ENCODE results near the gene ENOX1.

The ENOX1 gene

DNA sequence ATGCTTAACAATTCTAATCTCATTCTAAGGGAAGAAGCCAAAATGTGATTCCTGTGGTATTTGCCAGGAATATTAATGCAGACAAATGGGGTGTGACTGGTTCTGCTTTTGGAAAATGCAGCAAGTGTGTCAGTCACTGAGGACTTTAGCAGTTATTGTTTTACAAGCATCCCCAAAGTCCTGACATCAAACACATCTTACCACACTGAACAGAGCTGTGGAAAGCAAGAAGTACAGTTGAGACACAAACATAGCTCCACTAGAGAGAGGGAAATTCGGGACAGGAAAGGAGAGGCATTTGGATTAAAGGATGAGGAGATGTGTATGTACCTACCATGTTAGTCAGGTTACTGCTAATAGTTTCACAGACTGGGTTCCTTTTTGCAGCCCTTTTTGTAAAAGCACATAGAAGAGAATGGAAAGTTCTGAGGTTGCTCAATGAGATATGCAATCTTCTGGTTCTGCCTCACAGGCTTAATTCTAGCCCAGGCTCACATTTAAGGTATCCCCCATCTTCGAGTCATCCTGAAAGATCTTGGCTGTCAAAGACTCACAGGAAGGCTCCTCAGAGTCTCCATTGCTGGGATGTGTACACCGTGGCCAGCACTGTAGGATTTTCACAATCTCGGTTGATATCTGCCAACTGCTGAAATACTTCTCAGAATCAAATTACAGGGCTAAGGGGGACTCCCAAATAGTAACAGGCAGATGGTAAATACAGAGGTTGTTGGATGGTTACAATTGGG, 446.8 kb downstream of the ENOX1 start:
- TF ChIP-seq, protein P1, sequence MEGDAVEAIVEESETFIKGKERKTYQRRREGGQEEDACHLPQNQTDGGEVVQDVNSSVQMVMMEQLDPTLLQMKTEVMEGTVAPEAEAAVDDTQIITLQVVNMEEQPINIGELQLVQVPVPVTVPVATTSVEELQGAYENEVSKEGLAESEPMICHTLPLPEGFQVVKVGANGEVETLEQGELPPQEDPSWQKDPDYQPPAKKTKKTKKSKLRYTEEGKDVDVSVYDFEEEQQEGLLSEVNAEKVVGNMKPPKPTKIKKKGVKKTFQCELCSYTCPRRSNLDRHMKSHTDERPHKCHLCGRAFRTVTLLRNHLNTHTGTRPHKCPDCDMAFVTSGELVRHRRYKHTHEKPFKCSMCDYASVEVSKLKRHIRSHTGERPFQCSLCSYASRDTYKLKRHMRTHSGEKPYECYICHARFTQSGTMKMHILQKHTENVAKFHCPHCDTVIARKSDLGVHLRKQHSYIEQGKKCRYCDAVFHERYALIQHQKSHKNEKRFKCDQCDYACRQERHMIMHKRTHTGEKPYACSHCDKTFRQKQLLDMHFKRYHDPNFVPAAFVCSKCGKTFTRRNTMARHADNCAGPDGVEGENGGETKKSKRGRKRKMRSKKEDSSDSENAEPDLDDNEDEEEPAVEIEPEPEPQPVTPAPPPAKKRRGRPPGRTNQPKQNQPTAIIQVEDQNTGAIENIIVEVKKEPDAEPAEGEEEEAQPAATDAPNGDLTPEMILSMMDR (IDR thresholded peaks at IDR 0.05), result no peak

DNA sequence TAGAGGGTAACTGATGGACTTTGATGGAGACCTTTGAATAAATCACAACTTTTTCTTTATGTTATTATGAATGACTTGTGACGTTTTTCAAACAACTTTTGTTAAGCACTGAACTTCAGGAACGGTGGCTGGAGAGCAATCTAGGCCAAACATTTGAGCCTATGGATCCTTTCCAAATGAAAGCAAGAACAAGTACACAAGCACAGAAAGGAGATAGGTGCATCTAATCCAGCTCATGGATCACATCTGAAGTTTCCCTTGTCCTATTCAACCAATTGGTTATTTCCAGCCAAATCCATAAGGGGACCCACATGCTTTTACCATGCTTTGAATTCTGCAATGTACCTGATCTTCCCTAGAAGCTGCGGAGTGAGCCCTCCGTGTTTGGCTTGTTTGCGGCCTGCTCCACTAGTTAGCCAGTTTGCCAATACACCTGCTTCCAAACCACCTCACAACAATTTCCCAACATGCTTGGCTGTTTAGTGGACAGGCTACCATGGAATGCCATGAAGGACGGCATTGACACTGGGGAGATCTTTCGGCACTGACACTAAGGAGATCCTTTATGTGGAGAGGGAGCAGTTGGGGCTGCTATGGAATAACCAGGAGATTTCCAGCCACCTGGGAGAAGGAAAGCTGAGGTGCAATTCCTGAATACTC, 447.5 kb downstream of the ENOX1 start:
- TF ChIP-seq, protein P1 (IDR thresholded peaks at IDR 0.05), result no peak

DNA sequence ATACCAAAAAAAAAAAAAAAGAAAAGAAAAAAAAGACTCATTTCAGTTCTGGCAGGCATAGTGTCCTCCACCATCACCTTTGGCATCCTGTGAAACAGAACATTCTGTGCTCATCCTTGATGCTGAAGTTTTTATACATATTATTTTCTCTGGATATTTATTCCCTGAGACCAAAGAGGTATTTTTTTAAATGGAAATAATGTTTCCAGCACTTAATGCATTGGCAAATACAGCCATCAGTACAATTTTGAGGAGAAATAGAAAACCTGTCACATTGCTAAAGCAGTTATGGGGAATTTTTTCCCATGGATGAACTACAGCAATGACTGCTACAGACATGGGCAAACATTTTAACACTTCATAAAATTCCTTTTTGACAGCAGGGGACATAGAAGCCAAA, 451.0 kb downstream of the ENOX1 start:
- TF ChIP-seq, protein P1 (IDR thresholded peaks at IDR 0.05), result no peak

DNA sequence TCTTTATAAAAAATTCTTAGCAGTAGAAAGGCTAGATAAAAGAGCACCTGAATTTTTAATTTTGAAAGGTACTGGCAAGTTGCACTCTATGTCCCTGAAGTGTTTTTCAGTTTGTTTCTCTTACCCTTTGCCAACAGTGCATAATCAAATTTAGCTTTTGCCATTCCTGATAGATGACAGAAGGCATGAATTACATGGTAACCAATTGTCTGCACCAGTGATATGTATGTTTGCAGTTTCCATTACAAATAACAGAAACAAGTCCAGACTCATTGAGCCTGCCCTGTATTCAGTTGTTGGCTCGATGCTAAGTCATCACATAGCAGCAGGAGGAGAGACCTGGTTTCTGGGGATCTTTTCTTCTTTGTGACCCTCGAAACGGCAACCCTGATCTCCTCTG, 453.6 kb downstream of the ENOX1 start:
- TF ChIP-seq, protein P1 (IDR thresholded peaks at IDR 0.05), result no peak

DNA sequence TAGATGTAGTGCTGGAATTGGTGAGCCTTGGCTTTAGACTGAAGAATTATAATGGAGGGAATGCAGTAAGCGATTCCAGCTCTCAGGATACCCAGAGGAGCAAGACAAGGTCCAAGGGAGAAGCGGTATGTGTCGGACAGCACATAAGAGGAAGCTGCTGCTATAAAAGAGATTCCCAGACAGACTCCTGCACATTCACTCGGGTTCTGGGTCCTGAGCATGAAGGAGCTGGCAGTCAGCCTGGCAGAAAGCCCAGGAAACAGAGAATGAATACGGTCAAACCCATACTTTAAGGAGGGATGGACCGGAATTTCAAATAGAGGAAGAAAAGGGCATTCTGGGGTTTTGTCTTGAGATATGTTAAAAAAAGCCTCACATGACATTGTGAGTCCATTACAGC, 455.1 kb downstream of the ENOX1 start:
- TF ChIP-seq, protein P1 (IDR thresholded peaks at IDR 0.05), result no peak

DNA sequence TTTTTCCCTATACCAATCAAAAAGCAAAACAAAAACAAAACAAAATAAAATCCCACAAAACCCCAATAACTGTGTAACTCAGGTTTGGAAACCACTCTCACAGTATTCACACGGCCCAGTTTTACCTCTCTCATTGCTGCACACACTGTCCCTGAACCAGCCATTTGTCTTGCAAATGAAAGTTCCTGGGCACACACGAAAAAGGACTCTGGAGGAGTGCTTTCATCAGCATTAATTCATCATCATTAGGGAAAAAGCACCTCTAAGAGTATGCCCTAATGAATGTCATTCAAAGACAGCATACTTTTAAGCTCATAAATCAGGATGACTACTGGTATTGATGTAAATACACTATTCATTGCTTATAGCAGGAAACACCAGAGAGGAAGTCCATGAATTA, 457.1 kb downstream of the ENOX1 start:
- TF ChIP-seq, protein P1 (IDR thresholded peaks at IDR 0.05), result no peak

DNA sequence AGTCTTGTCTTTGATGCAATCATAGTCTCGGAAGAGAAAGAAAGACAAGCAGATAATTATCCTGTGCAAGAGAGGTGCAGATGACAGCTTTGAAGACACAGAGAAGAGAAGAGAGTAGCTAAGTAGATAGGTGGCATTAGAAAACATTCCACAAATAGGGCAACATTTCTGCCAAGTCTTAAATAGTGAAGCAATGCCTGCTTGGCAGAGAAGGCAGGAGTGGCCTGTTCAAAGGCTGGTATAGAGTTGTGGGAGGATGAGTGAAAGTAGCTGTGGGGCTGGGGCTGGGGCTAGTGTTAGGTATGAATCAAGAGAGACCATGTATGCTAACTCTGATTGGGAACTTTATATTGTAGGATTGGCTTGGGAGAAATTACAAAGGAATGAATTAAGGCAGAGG, 457.9 kb downstream of the ENOX1 start:
- TF ChIP-seq, protein P1 (IDR thresholded peaks at IDR 0.05), result no peak

All from LNCAP (cell line).